GM06990 (cell line): ENCODE results near the gene PROX1.

Experiments
- DNase-seq: peaks from one replicate; pipeline ENCODE4 v3.0.0-alpha.2; 2011; ENCODE audit not compliant: insufficient read length; ENCODE audit errors: extremely low read depth
- H3K27me3 ChIP-seq: replicated peaks from 2 replicates; pipeline ENCODE4 v1.6.0; 2011; ENCODE audit warnings: low read length; ENCODE audit not compliant: control insufficient read depth, insufficient read depth
- H3K36me3 ChIP-seq: 2 replicates; pipeline ENCODE4 v1.5.1; 2011; ENCODE audit warnings: low read length; ENCODE audit not compliant: control insufficient read depth, insufficient read depth
- H3K4me3 ChIP-seq: replicated peaks from 2 replicates; pipeline ENCODE4 v1.5.1; 2011; ENCODE audit warnings: low read depth, mild to moderate bottlenecking, control low read depth, low read length
- CTCF ChIP-seq: IDR thresholded peaks from 2 replicates; pipeline ENCODE4 v1.5.1; 2011; ENCODE audit warnings: low read length, control low read depth, mild to moderate bottlenecking, inconsistent platforms; ENCODE audit not compliant: insufficient read depth, poor library complexity, severe bottlenecking

Gene PROX1

DNA sequence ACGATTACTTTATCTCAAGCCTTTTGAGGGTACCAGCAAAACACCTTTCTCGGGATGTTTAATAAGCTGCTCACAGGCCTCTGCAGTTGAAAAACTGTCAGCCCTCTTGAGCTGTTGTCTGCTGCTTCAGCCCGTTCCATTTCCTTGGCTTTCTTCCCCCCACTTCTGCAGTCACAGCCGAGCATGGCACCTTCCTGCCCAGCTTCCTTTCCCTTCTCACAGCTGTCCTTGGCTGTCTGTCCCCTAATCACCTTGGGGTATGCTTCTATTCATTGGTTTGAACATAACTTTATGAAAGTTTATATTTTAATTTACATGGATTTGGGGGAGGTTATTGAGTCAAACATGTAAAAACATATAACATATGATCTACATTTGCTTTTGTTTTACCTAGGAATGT lies 6.9 kb upstream of the PROX1 start:
- H3K4me3 ChIP-seq: no peak overlapping the region
- DNase-seq: no peak
- no peak for TF ChIP-seq CTCF
- H3K36me3 ChIP-seq: no peaks in the 10 kb centered on the region
- H3K27me3 ChIP-seq: peaks cover 4% of the 10 kb centered on the region

DNA sequence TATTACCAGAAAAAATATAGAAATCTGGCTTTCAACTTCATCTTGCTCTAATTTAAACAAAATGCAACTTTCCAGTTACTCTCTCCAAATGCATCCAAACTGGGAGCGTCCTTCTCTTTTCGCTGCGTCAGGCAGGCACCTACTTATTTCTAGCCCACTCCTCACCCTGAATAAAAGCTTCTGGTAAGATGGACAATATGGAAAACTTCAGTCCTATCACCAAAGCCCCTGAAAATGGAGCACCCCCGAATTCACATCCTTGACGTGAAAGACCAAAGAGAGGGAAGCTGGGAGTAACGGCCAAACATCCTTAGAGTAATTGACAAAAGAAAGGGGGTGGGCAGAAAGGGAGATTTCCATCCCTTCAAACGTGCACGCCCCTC lies 5.5 kb upstream of the PROX1 start:
- TF ChIP-seq CTCF: no peak
- no peak overlapping the region for H3K4me3 ChIP-seq
- H3K36me3 ChIP-seq: no peaks in the 10 kb centered on the region
- DNase-seq: no peak
- peaks cover 7% of the 10 kb centered on the region for H3K27me3 ChIP-seq

GRCh38 chr1:213982672-213983492 lies 4.9 kb upstream of the PROX1 start:
- DNase-seq: no peak
- no peak overlapping the region for H3K4me3 ChIP-seq

GRCh38 chr1:213983493-213984386 lies 4.0 kb upstream of the PROX1 start:
- Histone ChIP-seq H3K27me3 (peaks cover 6% of the 10 kb centered on the region), H3K36me3 (no peaks in the 10 kb centered on the region), H3K4me3 (no peak overlapping the region)
- no peak for DNase-seq
- TF ChIP-seq CTCF: no peak

More at GRCh38 chr1:213982672-213983492, 4.9 kb upstream of the PROX1 start:
- Histone ChIP-seq H3K36me3 (no peaks in the 10 kb centered on the region), H3K27me3 (peaks cover 7% of the 10 kb centered on the region)
- TF ChIP-seq CTCF: no peak

DNA sequence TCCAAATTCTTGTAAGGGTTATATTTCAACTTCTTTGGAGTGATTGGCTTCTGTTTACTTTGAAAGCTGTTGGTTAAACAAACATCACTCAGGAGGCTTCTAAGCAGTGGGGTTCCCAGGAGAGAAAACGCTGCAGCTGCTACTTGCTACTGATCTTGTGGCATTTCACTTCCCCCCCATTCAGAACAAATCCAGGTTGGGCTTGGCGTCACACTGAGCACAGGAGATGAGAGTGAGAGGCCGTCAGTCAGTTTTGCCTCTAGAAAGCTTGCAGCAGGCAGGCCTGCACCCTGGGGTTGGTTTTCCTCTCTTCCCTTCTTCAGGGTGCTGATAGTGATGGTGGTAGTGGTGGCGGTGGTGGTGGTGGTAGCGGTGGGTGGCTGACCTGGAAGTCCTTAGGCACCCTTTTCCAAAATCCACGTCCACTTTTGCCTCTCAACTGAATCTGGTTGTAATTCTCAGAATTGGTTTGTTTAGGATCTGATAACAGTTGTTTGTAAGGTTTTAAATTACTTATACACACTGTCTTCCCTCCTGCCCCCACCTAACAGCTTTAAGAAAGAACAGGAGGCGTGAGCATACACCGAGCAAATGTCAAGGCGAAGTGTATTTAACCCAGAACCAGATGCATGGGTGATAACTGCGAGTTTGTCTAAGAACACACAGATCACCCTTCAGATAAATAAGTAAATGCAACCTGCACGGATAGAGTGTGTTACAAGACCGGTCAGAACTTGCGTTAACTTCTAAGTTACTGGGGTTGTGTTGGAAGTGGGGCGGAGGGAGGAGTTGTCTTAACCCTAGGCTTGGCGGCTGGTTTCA lies 3.2 kb upstream of the PROX1 start:
- Histone ChIP-seq H3K36me3 (no peaks in the 10 kb centered on the region), H3K4me3 (no peak overlapping the region), H3K27me3 (peaks cover 6% of the 10 kb centered on the region)
- DNase-seq: no peak
- no peak for TF ChIP-seq CTCF
